22Rv1 (cell line): Measurements from ENCODE around the gene MMP15.
"Not testable (repeated sequence)": the region's sequence is repeated elsewhere in the genome, so short reads cannot be mapped to it uniquely, and the experiment has no call there.

Source experiments
- H3K27ac ChIP-seq: fragments of 450-650 bp; 2 replicates; pipeline ENCODE4 v1.5.1; 2017
- ZFX ChIP-seq: fragments of 450-650 bp; IDR thresholded peaks from 2 replicates; pipeline ENCODE4 v1.6.1; 2017; ENCODE audit warnings: antibody characterized with exemption, borderline replicate concordance
- TF ChIP-seq, protein P1 (sequence below): fragments of 450-650 bp; IDR thresholded peaks from 2 replicates; pipeline ENCODE4 v1.5.1; 2017; ENCODE audit warnings: mild to moderate bottlenecking

MMP15 gene

DNA sequence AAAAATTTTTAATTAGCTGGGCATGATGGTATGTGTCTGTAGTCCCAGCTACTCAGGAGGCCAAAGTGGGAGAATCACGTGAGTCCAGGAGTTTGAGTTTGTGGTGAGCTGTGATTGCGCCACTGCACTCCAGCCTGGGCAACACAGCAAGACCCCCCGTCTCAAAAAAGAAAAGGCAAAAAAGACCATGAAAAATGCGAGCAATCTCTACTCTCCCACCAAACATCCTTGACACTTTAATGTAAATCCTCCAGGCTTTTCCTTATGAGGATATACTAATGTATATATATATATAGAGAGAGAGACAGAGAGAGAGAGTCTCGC lies 28.1 kb downstream of the MMP15 start:
- H3K27ac ChIP-seq, result 0 out of 2 replicates have a peak overlapping the region, but pooled peaks have one; percentile 20
- TF ChIP-seq, protein P1, sequence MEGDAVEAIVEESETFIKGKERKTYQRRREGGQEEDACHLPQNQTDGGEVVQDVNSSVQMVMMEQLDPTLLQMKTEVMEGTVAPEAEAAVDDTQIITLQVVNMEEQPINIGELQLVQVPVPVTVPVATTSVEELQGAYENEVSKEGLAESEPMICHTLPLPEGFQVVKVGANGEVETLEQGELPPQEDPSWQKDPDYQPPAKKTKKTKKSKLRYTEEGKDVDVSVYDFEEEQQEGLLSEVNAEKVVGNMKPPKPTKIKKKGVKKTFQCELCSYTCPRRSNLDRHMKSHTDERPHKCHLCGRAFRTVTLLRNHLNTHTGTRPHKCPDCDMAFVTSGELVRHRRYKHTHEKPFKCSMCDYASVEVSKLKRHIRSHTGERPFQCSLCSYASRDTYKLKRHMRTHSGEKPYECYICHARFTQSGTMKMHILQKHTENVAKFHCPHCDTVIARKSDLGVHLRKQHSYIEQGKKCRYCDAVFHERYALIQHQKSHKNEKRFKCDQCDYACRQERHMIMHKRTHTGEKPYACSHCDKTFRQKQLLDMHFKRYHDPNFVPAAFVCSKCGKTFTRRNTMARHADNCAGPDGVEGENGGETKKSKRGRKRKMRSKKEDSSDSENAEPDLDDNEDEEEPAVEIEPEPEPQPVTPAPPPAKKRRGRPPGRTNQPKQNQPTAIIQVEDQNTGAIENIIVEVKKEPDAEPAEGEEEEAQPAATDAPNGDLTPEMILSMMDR, result no peak
- no peak for TF ChIP-seq ZFX

DNA sequence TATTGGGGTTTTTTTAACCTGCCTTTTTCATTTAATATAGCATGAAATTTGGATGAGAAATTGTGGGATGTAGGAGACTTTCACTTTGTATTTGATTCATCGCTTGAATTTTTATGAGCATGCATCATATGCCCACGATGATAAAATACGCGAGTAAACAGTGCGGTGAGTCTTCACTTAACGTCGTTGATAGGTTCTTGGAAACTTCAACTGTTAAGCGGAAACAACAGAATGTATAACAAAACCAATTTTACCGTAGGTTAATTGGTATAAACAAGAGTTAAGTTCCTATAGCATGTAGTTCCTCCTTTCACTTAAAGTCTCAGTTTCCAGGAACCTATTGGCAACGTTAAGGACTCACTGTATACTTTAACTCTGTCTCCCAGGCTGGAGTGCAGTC lies 28.7 kb downstream of the MMP15 start:
- no peak overlapping the region for H3K27ac ChIP-seq
- TF ChIP-seq, protein P1, result no peak
- no peak for TF ChIP-seq ZFX

DNA sequence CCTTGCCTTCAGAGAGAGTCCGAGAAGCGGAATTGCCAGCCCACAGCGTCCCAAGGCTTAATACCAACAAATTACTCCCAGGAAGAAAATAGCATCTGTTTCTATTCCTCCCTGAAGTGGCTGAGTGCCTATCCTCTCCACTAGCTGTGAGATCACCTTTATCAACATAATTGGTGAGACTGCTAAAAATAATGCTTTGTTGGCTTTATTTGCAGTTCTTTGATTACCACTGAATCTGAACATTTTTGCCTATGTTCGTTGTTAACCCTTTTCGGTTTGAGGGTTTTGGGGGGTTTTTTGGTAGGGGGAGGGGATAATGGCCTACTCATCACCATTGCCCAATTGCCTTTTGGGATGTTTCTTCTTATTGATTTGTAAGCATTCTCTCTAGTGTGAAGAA lies 31.0 kb downstream of the MMP15 start:
- TF ChIP-seq ZFX, result no peak
- TF ChIP-seq, protein P1, result no peak
- no peak overlapping the region for H3K27ac ChIP-seq

DNA sequence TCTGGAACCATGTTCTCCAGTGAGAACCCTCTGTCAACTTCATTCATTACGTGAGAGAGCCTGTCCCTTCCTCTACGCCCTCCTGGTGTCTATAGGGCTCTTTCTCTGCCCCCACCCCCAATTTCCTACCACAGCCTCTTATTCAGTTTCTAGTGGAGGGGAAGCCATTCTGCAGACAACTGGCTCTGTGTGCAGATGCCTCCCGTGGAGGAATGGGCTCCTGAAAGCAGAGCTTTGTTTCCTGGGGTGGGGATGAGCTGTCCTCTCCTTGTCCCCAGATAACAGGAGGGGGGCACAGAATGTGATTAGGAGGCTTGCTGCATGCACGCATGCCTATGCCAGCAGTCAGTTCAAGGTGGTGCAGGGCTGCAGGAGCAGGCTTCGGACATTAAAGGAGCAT lies 31.6 kb downstream of the MMP15 start:
- no peak overlapping the region for H3K27ac ChIP-seq
- TF ChIP-seq ZFX, result no peak

DNA sequence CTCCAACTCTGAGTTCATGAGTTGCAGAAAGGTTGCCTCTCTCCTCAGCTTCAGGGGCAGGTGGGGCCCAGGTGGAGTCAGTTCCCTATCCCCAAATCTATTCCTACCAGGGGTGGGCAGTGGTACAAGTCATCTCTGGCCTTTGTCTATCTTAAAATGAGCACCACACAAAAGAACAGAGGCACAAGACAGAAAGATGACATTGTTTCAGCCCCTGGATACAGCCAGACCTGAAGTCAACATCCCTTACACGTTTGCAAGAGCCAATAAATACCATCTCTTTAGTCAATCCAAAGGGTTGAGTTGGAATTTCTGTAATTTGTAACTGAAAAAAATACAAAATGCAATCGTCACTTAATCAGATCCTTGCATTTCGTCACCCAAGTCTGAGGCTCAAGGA lies 32.2 kb downstream of the MMP15 start:
- no peak overlapping the region for H3K27ac ChIP-seq
- TF ChIP-seq, protein P1, result no peak
- no peak for TF ChIP-seq ZFX

DNA sequence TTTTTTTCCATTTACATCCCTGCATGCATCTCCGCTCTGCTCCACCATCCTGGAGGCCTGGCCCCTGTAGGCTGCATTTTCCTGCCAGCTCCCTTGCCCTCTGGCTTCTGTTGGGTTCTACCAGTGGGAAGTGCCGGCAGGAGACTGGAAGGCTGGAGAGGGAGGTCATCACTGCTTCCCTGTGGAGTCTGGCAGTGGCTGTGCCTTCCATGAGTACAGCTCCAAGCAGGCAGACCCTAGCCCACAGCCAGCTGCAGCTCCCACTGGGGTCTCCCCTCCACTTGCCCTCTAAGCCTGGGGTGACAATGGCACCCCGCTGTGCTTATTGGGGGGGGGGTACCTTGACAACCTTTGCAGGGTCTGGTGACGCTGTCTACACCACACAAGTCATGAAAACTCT lies 37.3 kb downstream of the MMP15 start:
- no peak overlapping the region for H3K27ac ChIP-seq
- TF ChIP-seq, protein P1, result no peak
- no peak for TF ChIP-seq ZFX

DNA sequence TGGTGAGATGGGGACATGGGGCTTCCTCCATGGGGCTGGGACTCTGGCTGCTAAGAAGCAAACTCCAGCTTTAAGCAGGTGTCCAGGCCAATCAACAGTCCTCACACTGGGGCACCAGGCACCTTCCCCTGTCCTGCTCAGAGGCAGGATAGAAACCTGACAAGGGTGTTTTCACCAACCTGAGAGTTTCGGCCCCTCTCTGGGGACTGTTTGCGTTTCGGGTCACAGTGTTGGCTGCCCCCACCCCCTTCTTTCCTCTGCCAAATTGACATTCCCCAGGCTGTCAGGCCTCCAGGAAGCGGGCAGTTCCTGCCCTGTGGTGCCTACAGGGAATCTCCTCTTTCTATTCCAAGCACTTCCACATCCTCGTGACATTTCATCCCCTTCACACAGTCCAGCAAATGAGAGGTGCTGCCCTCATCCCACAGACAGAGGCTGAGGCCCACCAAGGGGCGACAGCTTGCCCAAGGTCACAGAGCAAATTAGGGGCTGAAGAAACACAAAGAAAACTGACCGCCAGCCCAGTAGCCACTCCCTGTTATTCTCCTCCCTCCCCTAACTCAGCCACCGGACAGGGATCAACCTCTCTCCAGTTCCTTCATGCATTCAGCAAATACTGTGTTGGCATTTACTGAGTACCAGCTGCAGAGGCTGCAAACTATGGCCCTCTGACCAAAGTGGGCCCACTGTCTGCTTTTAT lies 38.0 kb downstream of the MMP15 start:
- no peak for TF ChIP-seq ZFX
- TF ChIP-seq, protein P1, result no peak
- H3K27ac ChIP-seq, result no peak overlapping the region

DNA sequence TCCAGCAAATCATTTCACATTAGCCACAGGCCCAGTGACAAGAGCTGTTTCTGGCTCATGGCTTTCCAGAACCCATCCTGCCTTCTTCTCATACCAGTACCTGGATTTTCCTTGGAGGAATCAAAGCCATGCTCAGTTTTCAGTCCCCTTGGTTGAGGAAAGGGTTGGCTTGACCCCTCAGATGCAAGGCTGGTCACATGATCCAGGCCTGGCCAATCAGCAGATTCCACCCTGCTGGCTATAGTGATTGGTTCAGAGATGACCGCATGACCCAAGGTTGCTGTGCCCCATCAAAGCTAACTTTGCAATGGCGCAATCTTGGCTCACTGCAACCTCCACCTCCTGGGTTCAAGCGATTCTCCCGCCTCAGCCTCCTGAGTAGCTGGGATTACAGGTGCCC lies 45.0 kb downstream of the MMP15 start:
- no peak for TF ChIP-seq ZFX
- TF ChIP-seq, protein P1, result no peak

DNA sequence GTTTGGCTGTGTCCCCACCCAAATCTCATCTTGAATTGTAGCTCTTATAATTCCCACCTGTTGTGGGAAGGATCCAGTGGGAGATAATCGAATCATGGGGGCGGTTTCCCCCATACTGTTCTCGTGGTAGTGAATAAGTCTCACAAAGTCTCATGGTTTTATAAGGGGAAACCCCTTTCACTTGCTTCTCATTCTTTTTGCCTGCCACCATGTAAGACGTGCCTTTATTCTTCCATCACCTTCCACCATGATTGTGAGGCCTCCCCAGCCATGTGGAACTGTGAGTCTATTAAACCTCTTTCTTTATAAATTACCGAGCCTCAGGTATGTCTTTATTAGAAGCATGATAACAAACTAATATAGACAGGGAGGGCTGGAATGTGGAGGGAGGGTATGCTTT lies 46.6 kb downstream of the MMP15 start:
- not testable (repeated sequence) for H3K27ac ChIP-seq

More for the DNA sequence above, 45.0 kb downstream of the MMP15 start:
- no peak overlapping the region for H3K27ac ChIP-seq

DNA sequence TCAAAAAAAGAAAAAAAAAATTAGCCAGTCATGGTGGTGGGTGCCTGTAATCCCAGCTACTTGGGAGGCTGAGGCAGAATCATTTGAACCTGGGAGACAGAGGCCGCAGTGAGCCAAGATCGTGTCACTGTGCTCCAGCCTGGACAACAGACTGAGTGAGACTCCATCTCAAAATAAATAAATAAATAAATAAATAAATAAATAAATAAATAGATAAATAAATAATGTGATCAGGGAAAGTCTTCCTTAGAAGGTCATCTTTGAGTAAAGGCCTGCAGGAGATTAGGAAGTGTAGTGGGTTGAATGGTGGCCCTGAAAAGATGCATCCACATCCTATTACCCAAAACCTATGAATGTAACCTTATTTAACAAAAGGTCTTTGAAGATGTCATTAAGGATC lies 47.5 kb downstream of the MMP15 start:
- H3K27ac ChIP-seq, result not testable (repeated sequence)
